Stimulated activated CD4-positive, alpha-beta T cell treated with anti-CD3 and anti-CD28 coated beads, TNF-alpha, amount 100 ng/mL, for 4 hours (primary cell): ENCODE data around the gene MAP2K2.

ENCODE experiments used
- DNase-seq, 3 experiments: peaks; one replicate each; pipeline ENCODE4 v3.0.0-alpha.2; 2020; ENCODE audit warnings: low read depth in 3 of 3

Gene MAP2K2

GRCh38 chr19:4060621-4061177 is 63.2 kb downstream of the MAP2K2 start:
- no peak for DNase-seq

DNA sequence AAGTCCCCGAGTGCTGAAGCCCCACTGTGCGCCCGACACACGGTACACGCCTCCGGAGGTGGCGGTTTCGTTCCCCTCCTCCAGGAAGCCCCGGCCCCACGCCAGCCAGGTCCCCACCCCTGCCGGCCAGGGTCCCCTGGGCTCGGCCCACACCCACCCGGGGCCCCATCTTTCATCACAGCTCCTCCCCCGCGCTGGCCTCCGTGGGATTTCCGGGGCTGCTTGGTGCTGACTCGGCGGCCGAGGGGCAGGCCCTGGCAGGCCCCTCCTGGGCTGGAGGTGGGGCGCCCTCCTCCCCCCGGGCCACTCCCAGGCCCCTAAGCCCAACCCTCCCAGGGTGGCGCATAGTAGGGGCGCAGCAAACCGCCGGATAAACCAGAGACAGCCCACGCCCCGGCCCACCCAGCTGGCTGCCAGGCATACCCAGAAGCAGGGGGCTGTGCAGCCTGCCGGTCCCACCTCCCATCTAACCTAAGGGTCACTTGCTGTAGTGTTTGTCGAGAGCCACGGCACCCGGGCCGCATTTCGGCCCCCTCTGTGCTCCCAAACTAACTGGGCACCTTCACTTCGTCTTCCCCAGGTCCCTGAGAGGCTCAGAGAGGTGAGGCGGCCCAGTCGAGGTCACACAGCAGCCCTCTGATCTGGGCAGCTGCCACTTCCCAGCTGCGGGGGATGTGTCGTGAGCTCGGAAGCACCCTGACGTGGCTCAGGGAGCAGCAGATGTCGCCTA is 63.9 kb downstream of the MAP2K2 start:
- no peak for DNase-seq

DNA sequence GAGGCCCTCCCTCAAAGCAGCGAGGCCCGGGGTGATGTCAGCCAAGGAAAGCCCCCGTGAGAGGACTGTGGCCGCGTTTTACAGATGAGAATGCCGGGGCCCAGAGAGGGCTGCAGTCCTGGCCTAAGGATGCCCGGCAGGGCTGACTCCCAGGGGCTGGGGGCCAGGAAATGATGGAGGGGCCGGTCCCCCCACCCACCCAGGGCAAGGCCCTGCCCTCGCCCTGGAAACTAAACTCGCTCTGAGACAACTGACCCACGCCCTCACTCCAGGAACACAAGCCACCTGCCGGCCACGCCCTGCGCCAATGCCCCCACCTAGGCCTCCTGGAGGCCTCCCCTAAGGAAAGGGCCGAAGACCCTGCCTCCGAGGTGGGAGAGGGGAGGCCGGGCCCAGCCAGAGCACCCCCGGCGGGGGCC is 64.5 kb downstream of the MAP2K2 start:
- DNase-seq: no peak

GRCh38 chr19:4058693-4059452 is 65.0 kb downstream of the MAP2K2 start:
- DNase-seq: no peak

DNA sequence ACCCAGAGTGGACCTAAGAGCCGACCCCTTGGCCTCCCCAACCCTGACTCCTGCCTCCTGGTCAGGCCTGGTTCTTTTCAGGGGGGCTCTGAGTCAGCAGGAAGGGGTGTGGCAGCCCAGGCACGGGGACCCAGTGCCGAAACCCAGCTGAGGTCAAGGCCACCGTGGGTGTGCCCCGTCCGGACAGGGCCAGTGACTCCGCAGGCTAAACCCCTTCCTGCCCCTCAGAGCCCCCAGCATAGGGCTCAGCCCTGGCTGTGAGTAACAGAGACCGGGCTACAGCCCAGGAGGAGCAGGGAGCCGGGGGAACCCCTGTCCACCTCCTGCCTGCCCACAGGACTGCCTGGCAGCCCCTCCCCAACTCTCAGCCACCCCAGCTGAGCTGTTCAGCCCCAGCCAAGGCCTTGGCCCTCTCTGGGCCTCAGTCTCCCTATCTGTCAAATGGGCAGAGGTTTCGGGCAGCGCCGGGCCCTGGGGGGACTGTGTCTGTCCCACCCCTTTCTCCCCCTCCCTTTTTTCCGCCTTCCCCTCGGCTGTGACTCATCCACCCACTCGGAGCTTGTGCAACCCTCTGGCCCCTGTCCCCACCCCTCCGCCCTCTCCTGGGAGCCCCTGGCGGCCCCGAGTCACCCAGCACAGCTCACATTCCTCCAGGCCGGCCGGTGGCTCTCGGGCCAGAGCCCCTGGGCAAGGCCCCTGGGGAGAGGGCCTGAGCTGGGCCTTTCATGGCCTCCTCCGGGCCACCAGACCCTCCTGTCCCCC is 65.8 kb downstream of the MAP2K2 start:
- DNase-seq: peak in 2 of 3 experiments; percentile 28 to 39

- no peak for DNase-seq
These were observed 68.7 kb downstream of the MAP2K2 start for GRCh38 chr19:4055209-4055552.

- no peak for DNase-seq
These were observed 69.3 kb downstream of the MAP2K2 start for GRCh38 chr19:4054441-4055208.

DNA sequence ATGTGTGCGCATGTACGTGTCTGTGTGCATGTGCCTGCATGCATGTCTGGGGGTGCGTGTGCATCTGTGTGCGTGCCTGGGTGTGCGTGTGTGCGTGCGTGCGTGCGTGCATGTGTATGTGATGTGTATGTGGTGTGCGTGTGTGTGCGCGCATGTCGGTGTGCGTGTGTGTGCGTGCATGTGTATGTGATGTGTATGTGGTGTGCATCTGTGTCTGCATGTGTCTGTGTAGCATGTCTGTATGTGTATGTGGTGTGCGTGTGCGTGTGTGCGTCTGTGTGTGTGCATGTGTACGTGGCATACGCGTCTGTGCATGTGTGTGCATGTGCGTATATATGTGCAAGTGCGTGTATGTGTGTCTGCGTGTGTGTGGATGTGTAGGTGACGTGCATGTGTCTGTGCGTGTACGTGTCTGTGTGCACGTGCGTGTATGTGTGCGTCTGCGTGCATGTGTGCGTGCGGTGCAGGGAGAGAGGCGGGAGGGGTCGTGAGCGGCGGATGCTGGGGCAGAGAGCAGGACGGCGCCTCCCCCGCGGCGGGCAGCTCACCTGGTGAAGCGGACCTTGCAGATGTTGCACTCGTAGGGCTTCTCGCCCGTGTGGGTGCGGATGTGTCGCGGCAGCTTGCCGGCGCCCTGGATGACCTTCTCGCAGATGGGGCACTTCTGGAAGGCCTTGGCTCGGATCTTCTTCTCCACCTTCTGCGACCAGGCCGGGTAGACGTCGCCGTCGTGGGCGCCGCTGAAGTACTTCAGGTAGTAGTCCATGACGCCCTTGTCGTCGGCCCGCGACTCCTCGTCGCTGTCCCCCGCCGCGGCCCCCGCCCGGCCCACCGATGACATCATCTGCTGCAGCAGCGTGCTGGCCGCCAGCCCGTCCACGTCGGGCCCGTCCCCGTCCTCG is 70.2 kb downstream of the MAP2K2 start:
- no peak for DNase-seq

DNA sequence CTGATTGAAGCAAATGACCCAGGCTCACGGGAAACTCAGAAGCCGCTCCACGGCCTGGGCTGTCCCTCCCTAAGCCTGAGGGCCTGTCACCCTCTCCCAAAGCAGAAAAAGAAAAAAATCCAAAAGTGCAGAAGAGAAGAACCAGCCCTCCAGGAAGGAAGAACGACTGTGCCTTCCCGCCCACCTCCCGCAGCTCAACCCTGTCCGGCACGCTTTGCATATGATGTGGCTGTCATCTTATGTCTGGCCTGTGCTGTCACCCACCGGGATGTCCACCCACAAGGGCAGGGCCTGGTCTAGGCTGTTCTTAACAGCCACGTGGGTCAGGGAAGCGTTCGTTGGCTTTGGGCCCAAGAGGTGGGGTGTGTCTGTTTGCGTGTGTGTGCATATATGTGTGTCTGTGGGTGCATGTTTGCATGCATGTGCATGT is 70.9 kb downstream of the MAP2K2 start:
- DNase-seq: no peak

GRCh38 chr19:4052114-4052992 is 71.6 kb downstream of the MAP2K2 start:
- no peak for DNase-seq

- no peak for DNase-seq
These were observed 72.5 kb downstream of the MAP2K2 start for GRCh38 chr19:4051175-4052101.

GRCh38 chr19:4049432-4049831 is 74.5 kb downstream of the MAP2K2 start:
- DNase-seq: no peak

DNA sequence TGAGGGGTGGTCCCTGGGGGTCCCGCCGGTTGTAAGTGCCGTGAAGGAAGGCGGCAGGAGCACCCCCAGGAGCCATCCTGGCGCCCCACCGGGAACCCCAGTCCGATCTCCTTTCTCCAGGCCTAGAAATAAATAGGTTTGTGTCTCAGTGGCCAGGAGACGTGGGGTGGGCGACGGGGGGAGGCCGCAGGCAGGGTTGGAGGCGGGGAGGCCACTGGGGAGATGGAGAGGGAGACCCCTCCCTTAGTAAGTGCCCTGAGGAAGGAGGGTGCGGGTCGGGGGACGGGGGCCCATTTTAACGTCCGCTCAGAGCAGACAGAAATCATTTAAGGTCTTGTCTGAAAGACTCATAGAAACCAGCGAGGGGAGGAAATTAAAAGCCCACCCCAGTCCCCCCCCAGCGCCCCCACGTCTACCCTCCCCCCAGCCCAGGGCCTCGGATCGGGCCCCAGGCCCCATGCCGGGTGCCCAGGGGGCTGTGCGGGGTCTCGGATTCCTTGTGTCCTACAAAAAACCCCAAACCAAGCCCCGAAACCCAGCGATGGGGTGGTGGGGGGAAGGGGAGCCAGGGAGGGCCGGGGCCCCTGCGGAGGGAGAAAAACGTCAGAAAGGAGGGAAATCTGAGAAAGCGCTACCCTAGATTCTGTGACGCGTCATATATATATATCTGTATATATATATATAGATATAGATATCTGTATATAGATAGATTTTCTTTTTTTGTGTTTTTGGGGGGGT is 76.8 kb downstream of the MAP2K2 start:
- DNase-seq: no peak

DNA sequence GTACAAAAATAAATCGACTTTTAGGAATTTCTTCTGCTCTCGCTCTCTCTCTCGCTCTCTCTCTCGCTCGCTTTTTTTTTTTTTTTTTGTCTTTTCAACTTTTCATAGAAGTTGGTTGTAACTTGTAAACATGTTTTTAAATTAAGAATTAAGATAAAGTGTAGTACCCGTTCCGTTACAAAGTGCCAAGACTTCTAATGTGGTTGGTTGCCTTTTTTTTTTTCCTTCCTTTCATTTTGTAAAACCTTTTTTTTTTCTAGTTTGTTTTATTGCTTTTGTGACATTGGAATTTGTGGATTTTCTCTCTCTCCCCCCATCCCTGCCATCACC is 77.6 kb downstream of the MAP2K2 start:
- DNase-seq: no peak

DNA sequence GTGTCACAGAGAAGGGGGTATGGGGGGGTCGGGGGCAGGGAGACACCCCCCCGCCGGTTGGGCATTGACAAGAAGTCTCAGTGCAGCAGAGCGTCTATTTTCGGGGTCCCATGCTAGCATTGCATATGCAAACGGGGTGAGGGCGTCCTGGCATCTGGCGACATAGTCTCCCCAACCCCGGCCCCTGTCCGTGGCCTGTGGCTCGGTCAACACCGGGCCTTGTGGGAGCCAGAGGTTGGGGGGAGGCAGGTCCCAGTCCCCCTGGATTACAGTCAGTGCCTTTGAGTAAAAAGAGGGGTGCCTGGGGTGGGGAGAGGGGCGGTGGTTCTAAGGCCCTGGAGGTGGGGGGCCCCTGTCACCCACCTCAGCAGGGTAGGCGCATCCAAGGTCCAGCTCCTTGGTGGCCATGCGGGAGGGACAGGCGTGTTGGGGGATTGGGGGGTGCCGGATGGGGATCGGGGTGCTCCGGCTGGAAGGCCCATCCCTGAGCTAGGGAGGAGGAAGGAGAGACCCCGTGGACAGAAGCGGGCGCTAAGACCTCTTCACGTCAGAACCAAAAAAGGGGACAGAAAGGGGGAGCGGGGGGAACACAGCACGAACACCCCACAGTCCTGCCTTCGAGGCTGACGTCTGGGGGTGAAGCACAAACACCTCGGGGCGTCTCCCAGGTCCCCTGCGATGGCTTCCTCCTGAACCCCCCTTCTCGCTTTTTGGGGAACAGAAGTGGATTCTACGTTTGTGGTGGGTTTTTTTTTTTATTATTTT is 78.1 kb downstream of the MAP2K2 start:
- DNase-seq: no peak

- DNase-seq: no peak
These were observed 78.9 kb downstream of the MAP2K2 start for GRCh38 chr19:4044990-4045465.
